ENCODE data around the gene RAPGEFL1. TPM values are rescaled to one million over a fixed set of nuclear protein-coding genes. Genes with fewer than 3 reads are reported as not detected.

The RAPGEFL1 gene
- total and polyA plus RNA-seq, 4 donors = 0.82 to 3.2 (median 1.4) TPM

DNA sequence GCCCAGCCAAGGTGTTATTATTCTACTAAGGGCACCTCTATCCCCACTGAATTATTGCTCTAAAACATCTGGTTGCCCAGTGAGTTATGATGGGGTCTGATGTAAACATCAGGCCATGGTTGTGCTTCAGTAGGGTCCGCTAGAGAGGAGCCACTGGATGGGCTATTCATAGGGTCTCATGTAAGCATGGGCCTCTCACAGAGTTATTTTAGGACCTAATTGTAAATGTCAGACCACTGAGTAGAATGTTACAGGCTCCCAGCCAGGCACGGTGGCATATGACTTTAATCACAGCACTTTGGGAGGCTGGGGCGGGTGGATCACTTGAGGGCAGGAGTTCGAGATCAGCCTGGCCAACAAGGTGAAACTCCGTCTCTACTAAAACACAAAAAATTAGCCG, 5.3 kb downstream of the RAPGEFL1 start:
- Histone ChIP-seq H3K9ac (ENCODE audit: low read depth in 1 of 2, low read length in 2 of 2) (no peak overlapping the region), H3K4me3 (ENCODE audit: low read depth in 1 of 3, low read length in 3 of 3) (no peak overlapping the region), H3K4me1 (ENCODE audit: control insufficient read depth in 4 of 4, insufficient read depth in 4 of 4, low read length in 3 of 4) (peaks cover 14 to 35% (median 24%) of the 10 kb centered on the region in 4 donors), H3K27ac (ENCODE audit: low read depth in 1 of 2, low read length in 2 of 2) (no peak overlapping the region), H3K9me3 (ENCODE audit: control insufficient read depth in 4 of 4, low read length in 3 of 4) (no peaks in the 10 kb centered on the region), H3K36me3 (ENCODE audit: control insufficient read depth in 4 of 4, insufficient read depth in 3 of 4, low read depth in 1 of 4, low read length in 3 of 4) (peaks cover 0 to 2% (median 0%) of the 10 kb centered on the region in 4 donors), H3K27me3 (ENCODE audit: control insufficient read depth in 4 of 4, insufficient read depth in 4 of 4, low read length in 3 of 4) (no peaks in the 10 kb centered on the region)
- no peak for TF ChIP-seq NR2F2 (IDR thresholded peaks at IDR 0.05)
- no peak for TF ChIP-seq FOXA1 (IDR thresholded peaks at IDR 0.05)
- 91% methylated on average over 6 of the region's 6 CpGs for WGBS
- DNase-seq (ENCODE audit: low spot score) = no peak

- Histone ChIP-seq H3K27me3 (ENCODE audit: control insufficient read depth in 4 of 4, insufficient read depth in 4 of 4, low read length in 3 of 4) (no peaks in the 10 kb centered on the region), H3K36me3 (ENCODE audit: control insufficient read depth in 4 of 4, insufficient read depth in 3 of 4, low read depth in 1 of 4, low read length in 3 of 4) (peaks cover 0 to 2% (median 0%) of the 10 kb centered on the region in 4 donors), H3K9ac (ENCODE audit: low read depth in 1 of 2, low read length in 2 of 2) (no peak overlapping the region), H3K9me3 (ENCODE audit: control insufficient read depth in 4 of 4, low read length in 3 of 4) (no peaks in the 10 kb centered on the region), H3K27ac (ENCODE audit: low read depth in 1 of 2, low read length in 2 of 2) (no peak overlapping the region), H3K4me3 (ENCODE audit: low read depth in 1 of 3, low read length in 3 of 3) (no peak overlapping the region), H3K4me1 (ENCODE audit: control insufficient read depth in 4 of 4, insufficient read depth in 4 of 4, low read length in 3 of 4) (peaks cover 0 to 20% (median 11%) of the 10 kb centered on the region in 4 donors)
- 96% methylated on average over 3 of the region's 3 CpGs for WGBS
- no peak for DNase-seq (ENCODE audit: low spot score)
- TF ChIP-seq FOXA1 (IDR thresholded peaks at IDR 0.05) (no peak), RXRA (IDR thresholded peaks at IDR 0.05) (no peak), ATF3 (IDR thresholded peaks at IDR 0.05) (no peak), SP1 (IDR thresholded peaks at IDR 0.05) (no peak), NR2F2 (IDR thresholded peaks at IDR 0.05) (no peak), RAD21 (IDR thresholded peaks at IDR 0.05) (no peak), YY1 (IDR thresholded peaks at IDR 0.05) (no peak), HNF4G (IDR thresholded peaks at IDR 0.05) (no peak), GABPA (IDR thresholded peaks at IDR 0.05 in 1 of 2, conservative IDR thresholded peaks at IDR 0.05 in 1 of 2) (no peak), REST (IDR thresholded peaks at IDR 0.05) (no peak), HNF4A (conservative IDR thresholded peaks at IDR 0.05) (no peak), JUND (IDR thresholded peaks at IDR 0.05) (no peak), ZBTB33 (IDR thresholded peaks at IDR 0.05) (no peak)
- TF ChIP-seq, protein P1, sequence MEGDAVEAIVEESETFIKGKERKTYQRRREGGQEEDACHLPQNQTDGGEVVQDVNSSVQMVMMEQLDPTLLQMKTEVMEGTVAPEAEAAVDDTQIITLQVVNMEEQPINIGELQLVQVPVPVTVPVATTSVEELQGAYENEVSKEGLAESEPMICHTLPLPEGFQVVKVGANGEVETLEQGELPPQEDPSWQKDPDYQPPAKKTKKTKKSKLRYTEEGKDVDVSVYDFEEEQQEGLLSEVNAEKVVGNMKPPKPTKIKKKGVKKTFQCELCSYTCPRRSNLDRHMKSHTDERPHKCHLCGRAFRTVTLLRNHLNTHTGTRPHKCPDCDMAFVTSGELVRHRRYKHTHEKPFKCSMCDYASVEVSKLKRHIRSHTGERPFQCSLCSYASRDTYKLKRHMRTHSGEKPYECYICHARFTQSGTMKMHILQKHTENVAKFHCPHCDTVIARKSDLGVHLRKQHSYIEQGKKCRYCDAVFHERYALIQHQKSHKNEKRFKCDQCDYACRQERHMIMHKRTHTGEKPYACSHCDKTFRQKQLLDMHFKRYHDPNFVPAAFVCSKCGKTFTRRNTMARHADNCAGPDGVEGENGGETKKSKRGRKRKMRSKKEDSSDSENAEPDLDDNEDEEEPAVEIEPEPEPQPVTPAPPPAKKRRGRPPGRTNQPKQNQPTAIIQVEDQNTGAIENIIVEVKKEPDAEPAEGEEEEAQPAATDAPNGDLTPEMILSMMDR (IDR thresholded peaks at IDR 0.05; ENCODE audit: low read depth, low read length, missing input control) = no peak
- TF ChIP-seq, protein P2, sequence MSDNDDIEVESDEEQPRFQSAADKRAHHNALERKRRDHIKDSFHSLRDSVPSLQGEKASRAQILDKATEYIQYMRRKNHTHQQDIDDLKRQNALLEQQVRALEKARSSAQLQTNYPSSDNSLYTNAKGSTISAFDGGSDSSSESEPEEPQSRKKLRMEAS (IDR thresholded peaks at IDR 0.05) = no peak
Measured at GRCh38 chr17:40187238-40187637, 10.0 kb downstream of the RAPGEFL1 start.

Measured in liver (tissue), 9 donors.